ENCODE measurements around the gene ZNF726. TPM values are rescaled to one million over a fixed set of nuclear protein-coding genes. Genes with fewer than 3 reads are reported as not detected.
"Not testable (repeated sequence)": the region's sequence is repeated elsewhere in the genome, so short reads cannot be mapped to it uniquely, and the experiment has no call there.

The ZNF726 gene
- 1 to 10 TPM; 1.5 to 2.2 TPM for total RNA-seq
- long read RNA-seq: 0 reads

DNA sequence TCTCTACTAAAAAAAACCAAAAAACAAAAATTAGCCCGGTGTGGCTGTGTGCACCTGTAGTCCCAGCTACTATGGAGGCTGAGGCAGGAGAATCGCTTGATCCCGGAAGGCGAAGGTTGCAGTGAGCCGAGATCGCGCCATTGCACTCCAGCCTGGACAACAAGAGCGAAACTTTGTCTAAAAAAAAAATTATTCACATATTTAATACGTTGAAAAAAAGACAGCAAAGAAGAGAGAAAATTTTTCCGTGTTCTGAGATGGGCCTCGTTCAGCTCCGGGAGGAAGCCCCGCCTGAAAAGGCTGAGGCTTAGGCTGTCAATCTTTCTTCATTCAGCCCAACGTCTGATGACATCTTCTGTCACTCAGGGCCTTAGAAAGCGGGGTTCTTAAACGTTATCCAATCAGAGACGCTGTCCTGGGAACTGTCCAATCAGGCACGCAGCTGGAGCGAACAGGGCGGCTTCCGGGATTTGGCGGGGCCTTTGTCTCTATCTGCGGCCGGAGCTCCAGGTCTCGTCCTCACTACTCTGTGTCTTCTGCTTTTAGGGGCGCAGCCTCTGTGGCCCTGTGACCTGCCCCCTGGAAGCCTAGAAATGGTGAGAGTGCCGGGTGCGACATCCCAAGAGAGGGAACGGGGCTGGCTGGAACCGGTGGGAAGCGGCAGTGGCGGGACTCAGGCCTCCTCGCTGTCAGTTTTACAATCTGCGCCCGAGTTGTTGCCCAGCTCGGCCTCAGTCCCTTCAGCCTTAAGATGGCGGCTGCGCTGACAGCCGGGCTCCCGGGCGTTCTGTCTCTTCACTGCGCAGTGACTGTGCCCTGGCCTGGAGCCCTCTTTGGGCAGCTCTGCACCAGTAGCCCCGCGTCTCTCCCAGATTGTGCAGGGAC lies at the start of gene ZNF726:
Gene ZNF726 (plus strand): TSS at position 485 of the 885 bp plus-strand sequence. CDS start 109 bp downstream, at position 594.
- peak; percentile 95 for ATAC-seq
- peak; percentile 79 for DNase-seq
- intact Hi-C loops (cut with DNase I, micrococcal nuclease): no loop called here

- intact Hi-C loops (cut with DNase I, micrococcal nuclease): no loop called here
- no peak for DNase-seq
- ATAC-seq: no peak
Observed at GRCh38 chr19:23867895-23868294, 46.8 kb upstream of the ZNF726 start.

DNA sequence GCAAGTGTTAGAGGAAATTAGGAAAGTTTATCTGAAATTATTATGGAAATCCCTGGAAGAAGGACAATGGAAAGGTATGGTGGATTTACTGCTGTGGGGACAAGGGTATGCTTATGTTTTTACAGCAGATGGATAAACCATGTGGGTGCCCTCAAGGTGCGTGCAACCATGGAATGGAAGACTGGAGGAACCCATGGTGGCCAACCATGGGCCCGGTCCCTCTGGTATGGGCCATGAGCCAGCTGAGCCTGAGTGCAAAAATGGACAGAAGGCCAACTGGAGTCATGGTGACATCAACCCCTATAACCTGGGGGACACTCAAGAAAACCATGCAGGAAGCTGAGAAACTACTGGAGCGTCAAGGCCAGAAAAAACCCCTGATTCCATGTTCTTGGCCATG lies 46.1 kb upstream of the ZNF726 start:
- no peak for DNase-seq
- ATAC-seq: no peak
- intact Hi-C loops (cut with DNase I, micrococcal nuclease): no loop called here

DNA sequence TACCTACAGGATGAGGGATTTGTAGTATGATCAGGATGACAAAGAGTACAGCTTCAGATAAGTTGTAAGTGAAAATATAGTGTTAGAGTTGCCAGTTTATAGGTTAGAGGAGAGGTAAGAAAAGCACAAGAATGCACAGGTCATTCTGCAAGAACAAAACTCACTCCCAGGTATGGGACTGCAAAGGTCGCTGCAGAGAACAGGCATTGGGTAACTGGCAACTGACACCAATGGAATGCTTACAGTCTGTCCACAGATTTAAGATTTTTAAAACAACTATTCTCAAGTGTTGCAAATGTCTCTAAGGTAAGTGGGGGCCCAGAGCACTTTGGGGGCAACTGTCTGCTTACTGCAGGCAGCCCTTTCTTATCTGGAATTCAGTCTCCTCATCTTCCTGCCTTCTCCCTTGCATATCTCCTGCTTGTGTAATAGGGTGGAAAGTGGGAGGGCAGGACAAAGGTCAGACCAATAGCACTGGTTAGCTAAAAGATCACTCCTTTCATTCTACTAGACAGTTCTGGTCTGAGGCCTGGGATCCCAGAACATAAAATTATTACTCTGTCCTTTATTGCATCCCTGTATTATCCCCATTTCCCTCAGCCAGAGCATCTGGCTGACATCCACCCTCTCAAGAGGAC lies 42.3 kb upstream of the ZNF726 start:
- ATAC-seq (no peak), DNase-seq (no peak)
- intact Hi-C loops (cut with DNase I, micrococcal nuclease): loop anchor here (5.0 kb wide), 1 partner anchor 95 kb away; no protein-coding TSS in a partner anchor

DNA sequence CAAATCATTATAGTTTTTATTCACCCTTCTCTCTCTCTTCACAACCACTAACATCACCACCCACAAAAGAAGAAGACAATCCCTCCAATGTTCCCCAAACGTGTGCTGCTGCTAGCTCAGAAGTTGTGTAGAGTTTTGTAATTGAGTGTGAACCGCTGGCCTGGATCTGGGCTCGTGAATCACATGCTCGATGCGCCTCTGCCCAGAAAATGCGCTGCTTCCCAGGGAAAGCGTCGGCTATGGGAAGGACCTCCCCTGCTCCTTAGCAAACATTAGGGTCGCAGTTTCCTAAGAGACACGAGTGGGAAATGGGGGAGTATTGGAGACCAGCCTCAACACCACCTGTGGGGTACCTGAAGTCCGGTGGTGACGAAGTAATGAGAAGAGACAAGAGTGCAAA lies 38.4 kb upstream of the ZNF726 start:
- intact Hi-C loops (cut with DNase I, micrococcal nuclease): no loop called here
- no peak for ATAC-seq

GRCh38 chr19:23876756-23877155 lies 37.9 kb upstream of the ZNF726 start:
- ATAC-seq; DNase-seq; intact Hi-C loops (cut with DNase I, micrococcal nuclease): not testable (repeated sequence)

More for the DNA sequence above, 38.4 kb upstream of the ZNF726 start:
- no peak for DNase-seq

GRCh38 chr19:23882493-23882892 lies 32.2 kb upstream of the ZNF726 start:
- peak; percentile 30 to 32 for DNase-seq
- intact Hi-C loops (cut with DNase I, micrococcal nuclease): no loop called here

DNA sequence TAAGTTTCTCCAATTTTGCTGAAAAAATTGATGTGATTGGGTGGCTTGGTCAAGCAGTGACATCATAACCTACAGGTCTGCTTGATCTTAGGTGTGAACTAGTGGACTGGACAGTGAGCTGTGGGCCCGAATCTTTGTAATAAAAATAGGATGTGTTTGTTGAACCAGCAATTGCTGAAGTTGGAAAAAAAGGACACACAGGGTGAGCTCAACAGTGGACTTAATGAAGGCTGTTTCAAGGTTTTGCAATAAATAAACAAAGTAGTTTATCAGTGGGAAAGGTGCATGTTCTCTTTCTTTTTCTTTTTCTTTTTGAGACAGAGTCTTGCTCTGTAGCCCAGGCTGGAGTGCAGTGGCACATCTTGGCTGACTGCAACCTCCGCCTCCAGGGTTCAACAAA lies 30.3 kb upstream of the ZNF726 start:
- intact Hi-C loops (cut with DNase I, micrococcal nuclease): no loop called here
- ATAC-seq: no peak
- no peak for DNase-seq

More at GRCh38 chr19:23882493-23882892, 32.2 kb upstream of the ZNF726 start:
- ATAC-seq: peak; percentile 93

GRCh38 chr19:23887642-23888041 lies 27.0 kb upstream of the ZNF726 start:
- ATAC-seq: peak; percentile 99
- peak; percentile 63 to 77 for DNase-seq
- intact Hi-C loops (cut with DNase I, micrococcal nuclease): no loop called here

DNA sequence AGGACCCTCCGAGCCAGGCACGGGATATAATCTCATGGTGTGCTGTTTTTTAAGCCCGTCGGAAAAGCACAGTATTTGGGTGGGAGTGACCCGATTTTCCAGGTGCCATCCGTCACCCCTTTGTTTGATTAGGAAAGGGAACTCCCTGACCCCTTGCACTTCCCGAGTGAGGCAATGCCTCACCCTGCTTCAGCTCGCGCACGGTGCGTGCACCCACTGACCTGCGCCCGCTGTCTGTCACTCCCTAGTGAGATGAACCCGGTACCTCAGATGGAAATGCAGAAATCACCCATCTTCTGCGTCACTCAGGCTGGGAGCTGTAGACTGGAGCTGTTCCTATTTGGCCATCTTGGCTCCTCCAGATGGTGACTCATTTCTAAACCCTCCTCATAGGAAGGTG lies 18.6 kb upstream of the ZNF726 start:
- intact Hi-C loops (cut with DNase I, micrococcal nuclease); DNase-seq; ATAC-seq: not testable (repeated sequence)

- DNase-seq (no peak), ATAC-seq (no peak)
- intact Hi-C loops (cut with DNase I, micrococcal nuclease): no loop called here
Observed at GRCh38 chr19:23896912-23897311, 17.8 kb upstream of the ZNF726 start.

DNA sequence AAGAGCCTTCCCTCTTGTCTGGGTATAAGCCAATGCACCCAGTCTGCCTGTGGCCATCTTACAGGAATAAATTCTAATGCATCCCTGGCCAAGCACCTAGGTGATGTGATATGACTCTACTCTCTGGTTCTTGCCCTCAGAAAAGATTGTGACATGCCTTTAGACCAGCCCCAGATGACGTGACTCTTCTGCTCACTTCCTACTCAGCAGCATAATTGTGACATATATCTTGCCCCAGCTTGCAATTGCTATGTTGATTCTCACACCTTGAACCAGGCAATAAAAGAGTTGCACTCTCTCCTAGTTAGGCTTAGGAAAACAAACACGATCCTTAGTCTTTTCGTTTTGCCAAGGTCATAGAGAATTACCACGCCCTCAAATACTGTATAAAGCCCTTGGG lies 13.3 kb upstream of the ZNF726 start:
- DNase-seq: no peak
- intact Hi-C loops (cut with DNase I, micrococcal nuclease): no loop called here
- peak; percentile 74 for ATAC-seq

GRCh38 chr19:23904406-23904805 lies 10.3 kb upstream of the ZNF726 start:
- ATAC-seq: no peak
- no peak for DNase-seq
- intact Hi-C loops (cut with DNase I, micrococcal nuclease): no loop called here

GRCh38 chr19:23905771-23906170 lies 8.9 kb upstream of the ZNF726 start:
- intact Hi-C loops (cut with DNase I, micrococcal nuclease): no loop called here
- ATAC-seq (no peak), DNase-seq (no peak)

DNA sequence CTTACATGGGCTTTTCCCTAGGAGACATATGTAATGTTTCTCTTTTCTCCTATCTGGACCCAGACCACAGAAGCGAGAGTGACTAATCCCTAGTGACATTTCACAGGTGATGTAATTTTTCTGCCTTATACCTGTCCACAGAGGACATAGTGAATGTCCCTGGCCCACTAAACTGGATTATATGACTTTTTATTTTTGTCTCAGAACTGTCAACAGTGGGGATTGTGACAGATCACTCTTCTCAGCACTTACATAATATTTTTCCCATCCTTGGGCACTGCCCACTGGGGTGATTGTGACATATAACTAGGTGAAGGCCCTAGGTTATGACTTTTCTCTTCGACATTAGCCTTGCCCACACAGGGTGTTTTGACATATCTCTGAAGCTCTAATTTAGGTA lies 7.9 kb upstream of the ZNF726 start:
- no peak for ATAC-seq
- no peak for DNase-seq
- intact Hi-C loops (cut with DNase I, micrococcal nuclease): no loop called here

DNA sequence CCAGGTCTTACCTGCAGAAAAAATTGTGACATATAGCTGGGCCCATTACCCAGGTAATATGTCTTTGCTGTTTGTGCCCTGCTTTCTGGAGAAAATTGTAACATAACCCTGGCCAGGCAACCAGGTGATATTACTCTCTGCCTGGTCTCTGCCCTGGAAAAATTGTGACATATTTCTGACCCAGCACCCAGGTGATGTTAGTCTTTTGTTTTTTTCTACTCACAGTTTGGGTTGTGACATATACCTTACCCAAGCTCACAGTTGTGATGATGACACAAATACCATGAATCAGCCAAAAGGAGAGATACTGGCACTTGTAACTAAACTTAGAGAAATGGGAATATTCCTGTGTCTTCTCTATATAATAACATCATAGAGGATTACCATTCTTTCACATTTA lies 6.5 kb upstream of the ZNF726 start:
- no peak for ATAC-seq
- intact Hi-C loops (cut with DNase I, micrococcal nuclease): no loop called here

DNA sequence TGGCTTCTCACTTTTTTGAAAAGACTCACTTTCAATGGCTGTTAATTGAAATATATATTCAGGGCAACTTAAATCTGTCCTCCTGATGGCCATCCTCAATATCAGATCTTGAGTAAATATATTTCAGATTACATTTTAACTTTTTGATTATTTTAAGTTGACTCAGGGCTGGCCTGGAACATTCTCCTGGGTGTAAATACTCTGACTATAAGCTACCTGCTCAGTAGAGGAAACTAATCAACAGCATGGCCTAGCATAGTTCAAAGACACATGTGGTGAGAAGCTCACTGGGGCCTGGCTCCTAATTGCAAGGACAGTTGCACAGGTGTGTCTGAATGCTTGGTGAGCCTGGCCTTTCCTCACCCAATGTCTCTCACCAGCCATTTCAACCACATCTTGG lies 5.5 kb upstream of the ZNF726 start:
- DNase-seq (no peak), ATAC-seq (no peak)
- intact Hi-C loops (cut with DNase I, micrococcal nuclease): no loop called here

More for the DNA sequence above, 6.5 kb upstream of the ZNF726 start:
- no peak for DNase-seq

DNA sequence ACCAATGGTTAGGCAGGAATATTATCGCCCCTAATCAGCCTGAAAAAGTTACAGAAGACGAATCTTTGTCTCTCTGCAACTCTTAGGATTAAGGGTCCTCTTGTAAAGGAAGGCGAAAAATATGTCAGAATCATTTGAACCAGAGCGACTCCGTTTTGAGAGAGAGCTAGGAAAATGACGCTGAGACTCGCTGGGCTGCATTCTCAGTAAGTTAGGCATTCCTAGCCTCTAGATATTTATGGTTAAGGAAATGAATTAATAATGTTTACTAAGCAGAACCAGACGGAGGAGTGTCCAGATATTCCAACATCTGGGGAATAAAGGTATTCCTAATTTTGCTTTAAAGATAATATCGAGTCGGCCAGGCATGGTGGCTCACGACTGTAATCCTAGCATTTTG lies 755 bp upstream of the ZNF726 start:
- DNase-seq (no peak), ATAC-seq (no peak)
- intact Hi-C loops (cut with DNase I, micrococcal nuclease): no loop called here

GRCh38 chr19:23916991-23917390 lies 2.3 kb downstream of the ZNF726 start:
- intact Hi-C loops (cut with DNase I, micrococcal nuclease): no loop called here
- no peak for ATAC-seq
- no peak for DNase-seq

GRCh38 chr19:23917856-23918255 lies 3.2 kb downstream of the ZNF726 start:
- intact Hi-C loops (cut with DNase I, micrococcal nuclease): no loop called here
- no peak for ATAC-seq
- no peak for DNase-seq
